GM21576 (cell line): ENCODE measurements around the gene TAX1BP1.
"Not testable (repeated sequence)": the region's sequence is repeated elsewhere in the genome, so short reads cannot be mapped to it uniquely, and the experiment has no call there.

ENCODE experiments used
- ATAC-seq: cut with Tn5 transposase; IDR thresholded peaks from one replicate; pipeline ENCODE4 v1.9.1; 2021; ENCODE audit warnings: mild to moderate bottlenecking, moderate library complexity; ENCODE audit not compliant: unreplicated experiment

TAX1BP1 gene

DNA sequence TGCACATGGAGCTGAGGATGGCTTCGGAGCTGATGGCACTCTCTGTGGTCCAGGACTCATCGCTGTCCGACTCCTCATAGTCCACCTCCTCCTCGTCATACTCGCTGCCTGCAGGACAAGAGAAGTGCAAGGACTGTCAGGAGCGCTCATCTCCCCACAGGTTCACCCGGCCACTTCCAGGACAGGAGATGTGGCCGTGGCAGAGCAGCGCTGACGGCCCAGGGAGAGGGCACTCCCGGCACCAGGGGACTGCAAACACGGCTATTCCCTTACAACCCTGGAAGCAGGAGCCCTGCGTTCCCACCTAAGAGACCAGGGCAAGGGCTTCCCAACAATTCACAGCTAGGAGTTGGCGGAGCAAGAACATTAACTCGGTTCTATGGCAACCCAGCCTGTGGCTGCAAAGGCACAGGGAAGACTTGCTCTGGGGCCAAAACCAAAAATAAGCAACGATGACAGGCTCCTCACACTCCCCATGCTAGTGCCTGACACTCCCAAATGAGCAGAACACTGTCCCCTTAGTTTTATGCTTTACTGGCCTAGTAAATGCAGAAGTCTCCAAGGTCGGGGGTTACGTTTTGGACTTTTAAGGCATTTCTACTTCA is 100.9 kb downstream of the TAX1BP1 start:
- no peak for ATAC-seq

GRCh38 chr7:27842094-27842692 is 102.2 kb downstream of the TAX1BP1 start:
- ATAC-seq = no peak

GRCh38 chr7:27842851-27843250 is 102.9 kb downstream of the TAX1BP1 start:
- no peak for ATAC-seq

DNA sequence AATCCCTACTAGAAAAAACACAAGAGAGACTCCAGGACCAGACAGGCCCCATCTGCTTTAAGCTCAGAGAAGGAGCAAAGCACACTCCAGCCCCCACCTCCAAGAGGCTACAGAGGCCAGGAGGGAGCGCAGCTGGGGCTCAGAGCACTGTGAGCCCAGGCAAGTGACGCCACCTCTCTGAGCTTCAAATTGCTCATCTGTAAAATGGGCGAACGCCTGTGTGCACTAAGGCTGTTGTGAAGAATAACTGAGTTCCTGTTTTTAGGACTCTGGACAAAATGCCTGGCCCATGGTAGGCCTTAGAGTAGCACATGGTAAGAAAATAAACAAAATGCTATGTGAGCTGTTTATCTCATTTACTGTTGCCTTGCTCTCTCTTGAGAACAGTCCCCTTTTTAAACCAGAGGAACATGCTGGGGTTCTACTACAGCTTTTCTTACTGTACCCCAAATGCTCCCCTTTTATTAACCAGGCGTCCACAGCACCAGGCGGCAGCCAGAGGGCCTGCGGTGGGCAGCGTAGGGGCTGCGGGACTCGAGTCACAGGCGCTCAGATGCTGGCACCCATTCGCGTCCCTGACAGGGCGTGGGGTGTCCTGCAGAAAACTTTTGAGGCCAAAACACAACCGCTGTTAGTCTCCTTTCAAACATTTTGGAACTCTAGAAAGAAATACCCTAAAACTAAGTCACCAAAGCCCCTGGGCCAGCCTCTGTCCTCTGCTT is 103.8 kb downstream of the TAX1BP1 start:
- no peak for ATAC-seq

DNA sequence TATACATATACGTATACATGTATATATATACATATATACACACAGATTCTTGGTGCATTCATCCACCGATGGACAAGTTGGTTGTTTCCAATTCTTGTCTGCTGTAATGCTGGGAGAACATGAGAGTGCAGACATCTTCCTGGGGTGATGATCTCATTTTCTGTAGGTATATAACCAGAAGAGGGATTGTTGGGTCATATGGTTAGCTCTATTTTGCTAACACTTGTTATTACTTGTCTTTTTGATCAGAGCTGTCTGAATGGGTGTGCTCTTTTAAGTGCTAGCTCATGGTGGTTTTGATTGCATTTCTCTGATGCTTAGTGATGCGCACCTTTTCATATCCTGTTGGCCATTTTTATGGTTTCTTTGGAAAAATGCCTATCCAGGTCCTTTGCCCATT is 106.4 kb downstream of the TAX1BP1 start:
- ATAC-seq = no peak

GRCh38 chr7:27850531-27850930 is 110.6 kb downstream of the TAX1BP1 start:
- ATAC-seq = no peak

GRCh38 chr7:27856703-27857485 is 116.9 kb downstream of the TAX1BP1 start:
- ATAC-seq = not testable (repeated sequence)

GRCh38 chr7:27860800-27861199 is 120.8 kb downstream of the TAX1BP1 start:
- no peak for ATAC-seq

- ATAC-seq = no peak
Observed at GRCh38 chr7:27861747-27862146, 121.8 kb downstream of the TAX1BP1 start.

DNA sequence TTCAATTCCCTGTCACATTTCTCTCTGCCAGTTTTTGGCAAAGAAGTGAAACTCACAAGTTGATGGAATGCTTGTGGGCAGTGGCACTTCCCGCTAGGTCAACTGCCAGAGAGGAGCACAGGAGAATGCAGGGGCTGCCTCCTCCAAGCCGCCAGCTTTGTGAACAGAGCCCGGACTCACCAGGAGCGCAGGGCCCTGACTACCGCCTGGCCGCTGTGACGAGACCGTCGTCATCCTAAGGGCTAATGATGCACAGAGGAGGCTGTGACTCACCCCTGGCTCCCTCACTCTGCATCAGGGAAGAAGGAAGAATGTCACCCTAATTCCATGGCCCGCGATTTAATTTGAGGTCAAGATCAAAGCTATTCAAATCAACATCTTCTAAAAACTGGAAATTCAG is 123.9 kb downstream of the TAX1BP1 start:
- no peak for ATAC-seq

DNA sequence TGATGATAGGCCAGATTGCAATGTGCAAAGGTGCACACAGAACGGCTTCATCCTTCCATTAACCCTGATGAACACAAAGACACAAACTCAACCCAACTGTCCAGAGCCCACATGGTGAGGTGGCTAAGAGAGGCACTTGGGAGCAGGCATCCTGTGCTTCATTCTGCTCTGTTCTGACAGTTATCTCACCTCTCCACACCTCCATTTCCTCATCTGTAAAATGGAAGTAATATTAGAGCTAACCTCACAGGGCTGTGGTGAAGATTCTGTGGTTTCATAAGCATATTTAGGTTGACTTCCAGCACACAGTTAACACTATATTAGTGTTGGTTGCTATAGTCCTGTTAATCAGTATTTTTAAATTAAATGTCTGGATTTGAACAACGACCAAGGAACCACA is 126.3 kb downstream of the TAX1BP1 start:
- no peak for ATAC-seq

DNA sequence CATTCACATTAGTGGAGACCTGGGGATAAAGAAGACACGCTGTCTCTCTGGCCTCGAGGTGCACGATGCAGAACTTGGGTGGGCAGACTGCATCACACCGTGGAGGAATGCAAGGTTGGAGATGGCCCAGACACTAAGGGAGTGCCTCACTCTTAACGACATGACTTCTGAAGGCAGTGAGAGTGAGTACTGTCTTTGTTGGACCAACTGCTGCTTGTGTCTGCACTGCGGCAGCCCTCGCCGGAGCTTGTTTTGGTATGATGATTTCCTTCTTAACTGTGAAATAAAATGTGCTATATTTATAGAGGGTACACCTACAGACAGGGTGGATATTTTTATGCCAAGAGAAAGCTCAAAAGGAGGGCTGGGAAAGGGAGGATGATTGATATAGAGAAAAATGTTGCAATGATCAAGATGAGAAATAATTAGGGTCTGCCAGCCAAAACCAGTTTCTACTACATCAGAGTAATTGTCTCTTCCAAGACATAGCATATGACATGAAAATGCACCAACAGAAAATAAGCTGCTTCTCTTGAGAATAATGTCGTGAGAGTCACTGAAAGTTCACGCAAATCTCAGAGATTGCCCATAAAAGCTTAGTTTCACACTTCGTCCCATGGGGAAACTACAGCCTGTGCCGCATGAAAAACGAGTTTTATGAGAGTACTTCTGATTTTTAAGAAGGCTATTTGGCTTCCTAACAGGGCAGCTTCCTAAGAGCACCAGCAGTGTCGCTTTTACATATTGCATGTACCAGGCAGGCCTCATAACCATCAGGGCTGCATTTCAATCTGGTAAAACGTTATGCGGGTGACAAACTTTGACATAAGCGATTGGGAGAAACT is 127.1 kb downstream of the TAX1BP1 start:
- ATAC-seq = no peak

GRCh38 chr7:27868131-27868550 is 128.2 kb downstream of the TAX1BP1 start:
- no peak for ATAC-seq

DNA sequence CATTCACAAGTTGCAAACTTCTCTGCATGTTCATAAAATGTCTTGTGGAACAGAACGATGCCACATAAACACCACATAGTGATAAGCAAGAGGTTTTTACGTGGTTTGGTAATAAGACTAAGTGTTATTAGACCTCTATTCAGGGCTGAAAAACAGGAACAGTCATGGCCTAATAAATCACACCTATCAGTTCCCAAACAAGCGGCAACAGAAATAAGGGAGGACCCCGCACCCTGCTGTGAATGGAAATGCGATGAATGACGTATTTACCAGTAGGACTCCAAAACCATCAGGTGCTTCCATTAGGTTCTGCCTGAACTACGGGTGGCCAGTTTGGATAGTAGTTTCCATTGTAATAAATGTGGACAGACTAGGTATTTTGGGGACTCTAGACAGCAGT is 129.1 kb downstream of the TAX1BP1 start:
- no peak for ATAC-seq

DNA sequence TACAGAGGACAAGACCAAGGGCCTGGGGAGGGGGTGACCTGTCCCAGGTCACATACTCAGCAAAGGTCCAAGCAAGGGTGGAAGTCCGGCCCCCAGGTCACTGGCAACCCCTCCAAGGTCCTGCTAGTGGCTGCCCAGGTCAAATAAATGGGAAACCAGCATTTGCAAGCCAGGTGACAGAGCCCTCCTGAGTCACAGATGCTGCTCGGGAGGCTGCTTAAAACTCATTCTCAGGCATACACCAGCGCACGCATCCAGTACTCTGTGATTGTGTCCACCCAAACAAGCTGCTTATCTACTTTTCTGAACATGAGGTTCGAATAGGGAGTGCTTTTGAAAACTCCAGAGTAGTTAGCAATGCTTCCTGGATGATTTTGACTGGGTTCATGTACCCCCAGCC is 130.6 kb downstream of the TAX1BP1 start:
- ATAC-seq = no peak

GRCh38 chr7:27871086-27871485 is 131.1 kb downstream of the TAX1BP1 start:
- no peak for ATAC-seq

DNA sequence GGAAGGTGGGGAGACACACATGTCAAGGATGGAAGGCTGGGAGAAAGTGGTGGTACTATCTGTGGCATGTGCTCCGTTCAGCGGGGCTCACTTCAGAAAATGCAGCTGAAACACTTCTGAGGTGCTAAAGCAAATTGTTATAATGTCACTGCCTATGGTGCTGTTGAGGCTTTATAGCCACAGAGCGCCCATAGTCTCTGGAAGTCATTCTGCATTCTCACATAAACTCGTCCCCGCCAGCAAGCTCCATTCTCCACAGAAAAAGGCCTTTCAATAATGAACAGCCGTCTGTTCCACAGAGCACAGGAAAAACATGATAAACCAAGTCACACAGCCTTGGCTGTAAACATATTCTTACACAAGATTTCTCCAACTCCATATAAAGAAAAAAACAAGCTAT is 131.9 kb downstream of the TAX1BP1 start:
- no peak for ATAC-seq

- no peak for ATAC-seq
Observed at GRCh38 chr7:27872356-27873275, 132.7 kb downstream of the TAX1BP1 start.
